GM23338 (cell line): Measurements from ENCODE around the gene IER5. TPM values are rescaled to one million over a fixed set of nuclear protein-coding genes. Genes with fewer than 3 reads are reported as not detected.

ENCODE experiments used
- ATAC-seq: fragments of 200-7000 bp; cut with Tn5 transposase; 3 replicates; pipeline ENCODE4 v1.9.1; 2020
- DNase-seq: peaks from one replicate; pipeline ENCODE4 v3.0.0-alpha.2; 2015; ENCODE audit warnings: low spot score
- H2AFZ ChIP-seq: fragments of 200-600 bp; sonication (generic); 2 replicates; pipeline ENCODE4 v1.8.0; 2016; ENCODE audit warnings: antibody characterized with exemption, mild to moderate bottlenecking, moderate library complexity
- H3F3A ChIP-seq: fragments of 200-600 bp; sonication (generic); replicated peaks from 2 replicates; pipeline ENCODE4 v1.8.0; 2017; ENCODE audit warnings: antibody characterized with exemption, mixed run types, low read depth
- H3K27ac ChIP-seq: fragments of 200-600 bp; sonication (generic); 2 replicates; pipeline ENCODE4 v1.6.1; 2016; ENCODE audit warnings: low read depth
- H3K27me3 ChIP-seq: fragments of 200-600 bp; sonication (generic); 2 replicates; pipeline ENCODE4 v1.8.0; 2016; ENCODE audit warnings: mild to moderate bottlenecking, mixed run types, moderate library complexity; ENCODE audit not compliant: insufficient read depth
- H3K36me3 ChIP-seq: fragments of 200-600 bp; sonication (generic); 2 replicates; pipeline ENCODE4 v1.8.0; 2016; ENCODE audit warnings: mild to moderate bottlenecking; ENCODE audit not compliant: insufficient read depth
- H3K4me1 ChIP-seq: fragments of 200-600 bp; sonication (generic); 2 replicates; pipeline ENCODE4 v1.8.0; 2016; ENCODE audit warnings: mild to moderate bottlenecking, moderate library complexity; ENCODE audit not compliant: insufficient read depth
- H3K4me2 ChIP-seq: fragments of 200-600 bp; sonication (generic); 2 replicates; pipeline ENCODE4 v1.7.1; 2017; ENCODE audit warnings: mixed run types
- H3K4me3 ChIP-seq: fragments of 200-600 bp; sonication (generic); 2 replicates; pipeline ENCODE4 v1.6.1; 2016; ENCODE audit warnings: mixed run types
- H3K79me2 ChIP-seq: fragments of 200-600 bp; sonication (generic); replicated peaks from 2 replicates; pipeline ENCODE4 v1.8.0; 2017; ENCODE audit warnings: mild to moderate bottlenecking; ENCODE audit not compliant: insufficient read depth
- H3K9me2 ChIP-seq: fragments of 200-600 bp; sonication (generic); 2 replicates; pipeline ENCODE4 v1.8.0; 2017; ENCODE audit not compliant: insufficient read depth
- H4K20me1 ChIP-seq: fragments of 200-600 bp; sonication (generic); replicated peaks from 2 replicates; pipeline ENCODE4 v1.8.0; 2017; ENCODE audit warnings: mild to moderate bottlenecking; ENCODE audit not compliant: insufficient read depth
- H3K27ac Mint-ChIP-seq: 2 replicates; pipeline ENCODE4 v1.8.0; 2020; ENCODE audit warnings: inconsistent platforms, mild to moderate bottlenecking, moderate library complexity, mixed read lengths
- H3K27me3 Mint-ChIP-seq: 3 replicates; pipeline ENCODE4 v1.8.0; 2022; ENCODE audit warnings: low read depth, mild to moderate bottlenecking, moderate library complexity, mixed read lengths, inconsistent platforms; ENCODE audit not compliant: insufficient read depth, poor library complexity
- H3K36me3 Mint-ChIP-seq: 3 replicates; pipeline ENCODE4 v1.8.0; 2021; ENCODE audit warnings: low read depth, mild to moderate bottlenecking, inconsistent platforms, moderate library complexity, mixed read lengths
- H3K4me1 Mint-ChIP-seq: 3 replicates; pipeline ENCODE4 v1.8.0; 2020; ENCODE audit warnings: mild to moderate bottlenecking, inconsistent platforms, mixed read lengths
- H3K4me3 Mint-ChIP-seq: 3 replicates; pipeline ENCODE4 v1.8.0; 2021; ENCODE audit warnings: moderate library complexity, mild to moderate bottlenecking, inconsistent platforms, mixed read lengths
- H3K9me3 Mint-ChIP-seq: 3 replicates; pipeline ENCODE4 v1.8.0; 2020; ENCODE audit warnings: moderate library complexity, mild to moderate bottlenecking, inconsistent platforms, mixed read lengths
- CREB1 ChIP-seq: fragments of 250-450 bp; sonication (Bioruptor Pico); IDR thresholded peaks from 2 replicates; pipeline ENCODE4 v1.5.0; 2020; ENCODE audit warnings: low read depth, mild to moderate bottlenecking, moderate library complexity
- CTCF ChIP-seq, 2 experiments: fragments of 200-600 bp in 1 of 2; sonication (generic) in 1 of 2; conservative IDR thresholded peaks; 2 replicates each; pipeline versions ENCODE4 v1.5.1 to v1.6.1; 2016 to 2017; ENCODE audit warnings: antibody characterized with exemption in 2 of 2, low read depth in 2 of 2, mild to moderate bottlenecking in 2 of 2, moderate library complexity in 1 of 2
- EZH2 ChIP-seq: fragments of 200-600 bp; sonication (generic); IDR thresholded peaks from one replicate; pipeline ENCODE4 v1.8.0; 2017; ENCODE audit warnings: antibody characterized with exemption, mild to moderate bottlenecking, low read depth; ENCODE audit not compliant: unreplicated experiment
- EZH2phosphoT487 ChIP-seq: fragments of 200-600 bp; sonication (generic); IDR thresholded peaks from one replicate; pipeline ENCODE4 v1.8.1; 2018; ENCODE audit warnings: antibody characterized with exemption; ENCODE audit not compliant: unreplicated experiment
- JUNB ChIP-seq: IDR thresholded peaks from one replicate; pipeline ENCODE4 v1.6.1; 2016; ENCODE audit warnings: antibody characterized with exemption; ENCODE audit not compliant: unreplicated experiment
- NANOG ChIP-seq: IDR thresholded peaks from 2 replicates; pipeline ENCODE4 v1.6.1; 2016; ENCODE audit warnings: antibody characterized with exemption, borderline replicate concordance
- POLR2AphosphoS5 ChIP-seq: IDR thresholded peaks from 2 replicates; pipeline ENCODE4 v1.6.1; 2016; ENCODE audit warnings: antibody characterized with exemption, low read depth
- REST ChIP-seq: IDR thresholded peaks from one replicate; pipeline ENCODE4 v1.6.1; 2018; ENCODE audit warnings: antibody characterized with exemption; ENCODE audit not compliant: unreplicated experiment
- STAT1 ChIP-seq: IDR thresholded peaks from one replicate; pipeline ENCODE4 v1.6.1; 2016; ENCODE audit warnings: antibody characterized with exemption; ENCODE audit not compliant: unreplicated experiment
- ZNF114 ChIP-seq: fragments of 250-450 bp; sonication (Bioruptor Pico); IDR thresholded peaks from 2 replicates; pipeline ENCODE4 v1.5.0; 2020; ENCODE audit warnings: mild to moderate bottlenecking, moderate library complexity
- ZNF331 ChIP-seq: fragments of 250-450 bp; sonication (Bioruptor Pico); IDR thresholded peaks from 2 replicates; pipeline ENCODE4 v1.5.0; 2020; ENCODE audit warnings: low read depth, mild to moderate bottlenecking, moderate library complexity
- ZNF462 ChIP-seq: fragments of 250-450 bp; sonication (Bioruptor Pico); IDR thresholded peaks from 2 replicates; pipeline ENCODE4 v1.5.0; 2020; ENCODE audit warnings: mild to moderate bottlenecking, moderate library complexity
- polyA plus RNA-seq: library from polyadenylated mRNA; unstranded; fragments of >200 nt; fragmentation: Nextera tagmentation; extraction: Ambion mirVana; gene quantifications from 2 replicates; pipeline ENCODE4 v1.2.1, GENCODE V29; 2016
- total RNA-seq: library from RNA; depleted of rRNA; stranded (reverse); fragments of >200 nt; shearing (Covaris generic); gene quantifications from 2 replicates; pipeline ENCODE4 v1.2.3, GENCODE V29; 2014
- TF ChIP-seq, protein P1 (sequence below): IDR thresholded peaks from 2 replicates; pipeline ENCODE4 v1.6.1; 2016; ENCODE audit warnings: antibody characterized with exemption

The IER5 gene
- total and polyA plus RNA-seq, 2 experiments from 2014 or later, result 3.8 to 9.5 TPM

GRCh38 chr1:181056560-181056959, 31.9 kb upstream of the IER5 start:
- Mint-ChIP-seq H3K4me3 (no peak overlapping the region), H3K27ac (no peak overlapping the region), H3K9me3 (no peaks in the 10 kb centered on the region), H3K36me3 (no peaks in the 10 kb centered on the region), H3K4me1 (peaks cover 2% of the 10 kb centered on the region; the same call in 2 of the 3 replicates), H3K27me3 (peaks cover 7% of the 10 kb centered on the region)
- Histone ChIP-seq H3K27me3 (no peaks in the 10 kb centered on the region), H4K20me1 (no peaks in the 10 kb centered on the region), H3K4me2 (no peak overlapping the region), H2AFZ (no peak overlapping the region), H3K4me1 (no peaks in the 10 kb centered on the region), H3K36me3 (no peaks in the 10 kb centered on the region), H3K9me2 (0 out of 2 replicates have a peak, but pooled peaks cover 12% of the 10 kb centered on the region), H3F3A (no peaks in the 10 kb centered on the region), H3K4me3 (no peak overlapping the region), H3K27ac (no peak overlapping the region), H3K79me2 (no peaks in the 10 kb centered on the region)
- no peak for TF ChIP-seq NANOG
- TF ChIP-seq REST, result no peak
- no peak for TF ChIP-seq STAT1
- no peak for TF ChIP-seq CTCF (conservative IDR thresholded peaks at IDR 0.05; ENCODE audit: low read depth in 2 of 2)
- no peak for TF ChIP-seq ZNF331
- no peak for TF ChIP-seq POLR2AphosphoS5
- TF ChIP-seq JUNB, result no peak
- TF ChIP-seq ZNF462 (CRISPR knock-in tag), result no peak
- no peak for TF ChIP-seq CREB1 (CRISPR knock-in tag)
- TF ChIP-seq ZNF114 (CRISPR knock-in tag), result no peak
- TF ChIP-seq, protein P1, sequence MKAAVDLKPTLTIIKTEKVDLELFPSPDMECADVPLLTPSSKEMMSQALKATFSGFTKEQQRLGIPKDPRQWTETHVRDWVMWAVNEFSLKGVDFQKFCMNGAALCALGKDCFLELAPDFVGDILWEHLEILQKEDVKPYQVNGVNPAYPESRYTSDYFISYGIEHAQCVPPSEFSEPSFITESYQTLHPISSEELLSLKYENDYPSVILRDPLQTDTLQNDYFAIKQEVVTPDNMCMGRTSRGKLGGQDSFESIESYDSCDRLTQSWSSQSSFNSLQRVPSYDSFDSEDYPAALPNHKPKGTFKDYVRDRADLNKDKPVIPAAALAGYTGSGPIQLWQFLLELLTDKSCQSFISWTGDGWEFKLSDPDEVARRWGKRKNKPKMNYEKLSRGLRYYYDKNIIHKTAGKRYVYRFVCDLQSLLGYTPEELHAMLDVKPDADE, result no peak
- TF ChIP-seq EZH2, result no peak
- no peak for TF ChIP-seq EZH2phosphoT487
- no peak for ATAC-seq
- no peak for DNase-seq
